ENCODE data around the gene RFLNA. TPM values are rescaled to one million over a fixed set of nuclear protein-coding genes. Genes with fewer than 3 reads are reported as not detected.

The RFLNA gene
- total RNA-seq, 6 donors from 2014 or later = 0.30 to 0.67 (median 0.66) TPM; not detected in 3

GRCh38 chr12:124341645-124342069 lies 46.8 kb downstream of the RFLNA start:
- peaks cover 59 to 92% (median 83%) of the 10 kb centered on the region in 4 donors for H3K36me3 ChIP-seq
- no peaks in the 10 kb centered on the region for H3K4me1 ChIP-seq
- H3K27me3 ChIP-seq = no peaks in the 10 kb centered on the region
- no peak overlapping the region for H3K4me3 ChIP-seq
- no peak overlapping the region for H3K27ac ChIP-seq
- 93 to 96% methylated on average over 21 to 27 of the region's 27 CpGs for WGBS, 2 donors
- DNase-seq = peak in 1 of 2 donors; percentile 87
- TF ChIP-seq POLR2AphosphoS5 (IDR thresholded peaks at IDR 0.05) (no peak), CTCF (IDR thresholded peaks at IDR 0.05) (no peak), EP300 (IDR thresholded peaks at IDR 0.05) (no peak), POLR2A (IDR thresholded peaks at IDR 0.05) (no peak)
- no peaks in the 10 kb centered on the region for H3K9me3 ChIP-seq
- ATAC-seq (ENCODE audit: low FRiP score in 2 of 2) = no peak

- H3K36me3 ChIP-seq = peaks cover 66 to 94% (median 92%) of the 10 kb centered on the region in 4 donors
- no peaks in the 10 kb centered on the region for H3K9me3 ChIP-seq
- DNase-seq (no peak), ATAC-seq (ENCODE audit: low FRiP score in 2 of 2) (no peak)
- WGBS, 2 donors = 83 to 90% methylated on average over 9 of the region's 9 CpGs
- no peaks in the 10 kb centered on the region for H3K4me1 ChIP-seq
- no peaks in the 10 kb centered on the region for H3K27me3 ChIP-seq
- H3K4me3 ChIP-seq = no peak overlapping the region
- TF ChIP-seq POLR2AphosphoS5 (IDR thresholded peaks at IDR 0.05) (no peak), EP300 (IDR thresholded peaks at IDR 0.05) (no peak), POLR2A (IDR thresholded peaks at IDR 0.05) (no peak), CTCF (IDR thresholded peaks at IDR 0.05) (no peak)
- H3K27ac ChIP-seq = no peak overlapping the region
Observed at GRCh38 chr12:124344022-124344421, 49.1 kb downstream of the RFLNA start.

GRCh38 chr12:124344526-124344925 lies 49.6 kb downstream of the RFLNA start:
- DNase-seq = peak in 1 of 2 donors; percentile 82
- H3K27me3 ChIP-seq = no peaks in the 10 kb centered on the region
- WGBS, 2 donors = 93 to 97% methylated on average over 20 to 28 of the region's 38 CpGs
- no peak for TF ChIP-seq CTCF (IDR thresholded peaks at IDR 0.05)
- no peak for TF ChIP-seq POLR2AphosphoS5 (IDR thresholded peaks at IDR 0.05)
- TF ChIP-seq POLR2A (IDR thresholded peaks at IDR 0.05) = no peak
- no peak for TF ChIP-seq EP300 (IDR thresholded peaks at IDR 0.05)
- peaks cover 66 to 99% (median 96%) of the 10 kb centered on the region in 4 donors for H3K36me3 ChIP-seq
- no peaks in the 10 kb centered on the region for H3K4me1 ChIP-seq
- no peaks in the 10 kb centered on the region for H3K9me3 ChIP-seq
- ATAC-seq (ENCODE audit: low FRiP score in 2 of 2) = no peak
- H3K27ac ChIP-seq = no peak overlapping the region
- no peak overlapping the region for H3K4me3 ChIP-seq

- peaks cover 67 to 100% (median 98%) of the 10 kb centered on the region in 4 donors for H3K36me3 ChIP-seq
- ATAC-seq (ENCODE audit: low FRiP score in 2 of 2) (no peak), DNase-seq (peak in 1 of 2 donors; percentile 31)
- H3K9me3 ChIP-seq = no peaks in the 10 kb centered on the region
- 82 to 85% methylated on average over 12 to 13 of the region's 13 CpGs for WGBS, 2 donors
- H3K4me3 ChIP-seq = no peak overlapping the region
- H3K27me3 ChIP-seq = no peaks in the 10 kb centered on the region
- H3K27ac ChIP-seq = no peak overlapping the region
- no peaks in the 10 kb centered on the region for H3K4me1 ChIP-seq
- no peak for TF ChIP-seq POLR2A (IDR thresholded peaks at IDR 0.05)
- TF ChIP-seq CTCF (IDR thresholded peaks at IDR 0.05) = no peak
Observed at GRCh38 chr12:124345795-124346194, 50.9 kb downstream of the RFLNA start.

GRCh38 chr12:124346425-124347168 lies 51.7 kb downstream of the RFLNA start:
- peak in 1 of 2 donors; percentile 71 for DNase-seq
- no peak for ATAC-seq (ENCODE audit: low FRiP score in 2 of 2)
- Histone ChIP-seq H3K27ac (no peak overlapping the region), H3K27me3 (no peaks in the 10 kb centered on the region), H3K36me3 (peaks cover 65 to 100% (median 98%) of the 10 kb centered on the region in 4 donors), H3K4me3 (no peak overlapping the region), H3K9me3 (no peaks in the 10 kb centered on the region), H3K4me1 (no peaks in the 10 kb centered on the region)
- 90 to 95% methylated on average over 3 to 35 of the region's 38 CpGs for WGBS, 2 donors
- TF ChIP-seq EP300 (IDR thresholded peaks at IDR 0.05) = no peak
- no peak for TF ChIP-seq POLR2A (IDR thresholded peaks at IDR 0.05)
- TF ChIP-seq CTCF (IDR thresholded peaks at IDR 0.05) = no peak
- no peak for TF ChIP-seq POLR2AphosphoS5 (IDR thresholded peaks at IDR 0.05)
